HK-2 (cell line): Measurements from ENCODE around the gene STAMBPL1.
"Not testable (repeated sequence)": the region's sequence is repeated elsewhere in the genome, so short reads cannot be mapped to it uniquely, and the experiment has no call there.

Source experiments
- DNase-seq: peaks from one replicate; pipeline ENCODE4 v3.0.0-alpha.2; 2018; ENCODE audit not compliant: unreplicated experiment

Gene STAMBPL1

DNA sequence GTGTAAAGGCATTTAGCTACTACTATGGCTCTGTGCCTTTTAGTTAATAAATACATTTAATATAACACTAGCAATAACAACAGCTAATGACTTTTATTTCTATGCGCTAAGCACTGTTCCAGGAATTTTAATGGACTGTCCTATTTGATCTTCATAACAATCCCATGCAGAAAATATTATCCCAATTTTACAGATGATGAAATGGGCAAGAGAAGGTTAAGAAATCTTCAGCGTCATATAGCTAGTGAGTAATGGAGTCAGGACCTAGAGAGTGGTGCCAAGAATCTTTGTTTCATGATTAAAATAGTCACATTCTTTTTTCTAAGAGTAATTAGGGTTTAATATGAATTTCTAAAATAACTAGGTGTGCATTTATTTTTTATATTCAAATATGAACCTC lies 40.2 kb downstream of the STAMBPL1 start:
- no peak for DNase-seq

- DNase-seq = no peak
Observed at GRCh38 chr10:88920986-88921593, 41.0 kb downstream of the STAMBPL1 start.

DNA sequence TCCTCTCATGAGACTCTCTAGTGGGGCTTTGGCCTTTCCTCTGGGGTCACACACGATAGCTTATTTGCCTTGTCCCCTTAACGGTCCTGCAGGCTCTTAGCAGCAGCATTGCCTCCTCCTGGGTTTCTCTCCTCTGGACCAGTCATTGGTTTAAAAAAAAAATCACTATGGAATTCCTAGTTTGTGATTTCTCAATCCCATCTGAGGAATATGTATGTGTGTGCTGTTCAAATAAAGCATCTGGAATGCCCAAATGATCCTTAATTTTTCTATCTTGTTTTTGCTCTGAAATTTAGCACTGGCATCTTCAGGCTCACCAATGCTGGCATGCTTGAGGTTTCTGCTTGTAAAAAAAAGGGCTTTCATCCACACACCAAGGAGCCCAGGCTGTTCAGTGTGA lies 42.0 kb downstream of the STAMBPL1 start:
- no peak for DNase-seq

- no peak for DNase-seq
Observed at GRCh38 chr10:88923520-88923919, 43.5 kb downstream of the STAMBPL1 start.

- DNase-seq = no peak
Observed at GRCh38 chr10:88926566-88927415, 46.7 kb downstream of the STAMBPL1 start.

- no peak for DNase-seq
Observed at GRCh38 chr10:88927416-88927690, 47.3 kb downstream of the STAMBPL1 start.

- no peak for DNase-seq
Observed at GRCh38 chr10:88928254-88928653, 48.2 kb downstream of the STAMBPL1 start.

DNA sequence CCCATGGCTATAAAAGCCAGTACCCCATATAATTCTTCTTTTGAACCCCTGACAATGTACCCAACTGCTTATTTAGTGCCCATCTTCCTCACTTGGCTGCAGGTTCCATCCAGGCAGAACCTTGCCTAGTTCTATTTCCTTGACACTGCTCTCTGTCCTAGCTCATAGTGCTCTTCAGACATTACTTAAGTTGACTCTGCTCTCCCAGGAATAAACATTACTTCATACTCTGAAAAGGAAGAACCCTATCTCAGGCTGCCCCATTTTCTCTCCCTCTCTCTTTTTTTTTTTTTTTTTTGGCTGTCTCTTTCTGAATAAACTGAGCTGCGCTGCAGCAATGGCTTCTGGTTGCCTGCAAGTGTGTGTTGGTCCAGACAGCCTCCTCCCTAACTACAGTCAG lies 51.5 kb downstream of the STAMBPL1 start:
- no peak for DNase-seq

DNA sequence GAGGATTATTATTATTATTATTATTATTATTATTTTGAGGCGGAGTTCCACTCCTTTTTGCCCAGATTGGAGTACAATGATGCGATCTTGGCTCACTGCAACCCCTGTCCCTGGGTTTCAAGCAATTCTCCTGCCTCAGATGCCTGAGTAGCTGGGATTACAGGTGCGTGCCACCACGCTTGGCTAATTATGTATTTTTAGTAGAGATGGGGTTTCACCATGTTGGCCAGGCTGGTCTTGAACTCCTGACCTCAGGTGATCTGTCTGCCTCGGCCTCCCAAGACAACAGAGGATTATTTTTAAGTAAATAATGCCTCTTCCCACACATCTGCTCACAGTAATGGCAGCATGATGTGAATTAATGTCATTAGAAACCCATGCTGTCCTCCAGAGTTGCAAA lies 52.0 kb downstream of the STAMBPL1 start:
- not testable (repeated sequence) for DNase-seq

- DNase-seq = peak; percentile 52
Observed at GRCh38 chr10:88932539-88933256, 52.7 kb downstream of the STAMBPL1 start.

DNA sequence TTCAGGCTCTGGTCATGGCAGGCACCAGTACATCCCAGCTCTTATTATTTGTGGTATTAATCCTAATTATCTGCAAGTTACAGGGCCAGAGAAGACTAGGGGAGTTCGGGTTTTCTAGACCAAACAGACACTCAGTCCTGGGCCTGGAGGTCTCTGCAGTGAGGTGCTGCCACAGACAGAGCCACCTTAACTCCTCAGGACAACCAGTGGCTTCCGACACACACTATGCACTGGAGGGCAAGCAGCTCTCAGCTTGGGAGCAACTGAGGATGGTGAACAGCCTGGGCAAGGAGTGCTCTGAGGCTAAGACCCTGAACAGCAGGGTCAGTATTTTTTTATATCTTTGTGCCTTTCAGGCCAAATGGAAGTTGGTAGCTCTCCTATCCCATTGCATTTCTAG lies 53.5 kb downstream of the STAMBPL1 start:
- DNase-seq = no peak

DNA sequence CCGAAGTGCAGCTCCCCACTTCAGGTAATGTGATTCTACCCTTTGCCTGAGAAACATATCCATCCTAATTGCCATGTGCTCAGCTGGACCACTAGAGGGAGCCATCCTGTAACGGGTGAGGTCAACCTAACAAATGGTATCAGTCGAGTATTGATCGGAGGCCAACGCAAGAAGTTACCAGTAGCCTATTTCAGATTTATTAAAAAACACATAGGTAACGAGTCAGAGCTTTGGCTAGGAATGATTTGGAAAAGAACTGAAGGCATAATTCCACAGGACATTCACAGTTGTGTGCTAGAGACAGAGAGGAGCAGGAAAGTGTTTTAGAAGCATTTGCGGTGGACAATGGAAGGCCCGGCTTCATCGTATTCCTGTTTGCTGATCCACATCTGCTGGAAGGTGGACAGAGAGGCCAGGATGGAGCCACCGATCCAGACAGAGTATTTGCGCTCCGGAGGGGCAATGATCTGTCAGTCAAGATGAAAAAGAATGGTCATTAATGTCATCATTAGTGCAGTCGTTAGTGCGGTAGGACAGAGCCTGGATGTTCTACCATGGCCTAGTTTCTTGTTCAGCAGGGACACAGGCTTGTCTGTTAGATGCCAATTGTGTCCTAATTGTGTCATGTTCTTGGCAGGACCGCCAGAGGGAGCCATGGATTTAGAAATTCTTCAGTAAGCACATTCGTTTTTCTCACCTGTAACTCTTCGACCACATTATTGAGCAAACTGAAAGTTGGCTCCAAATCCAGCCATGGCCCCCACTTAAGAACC lies 55.0 kb downstream of the STAMBPL1 start:
- DNase-seq = peak; percentile 70

DNA sequence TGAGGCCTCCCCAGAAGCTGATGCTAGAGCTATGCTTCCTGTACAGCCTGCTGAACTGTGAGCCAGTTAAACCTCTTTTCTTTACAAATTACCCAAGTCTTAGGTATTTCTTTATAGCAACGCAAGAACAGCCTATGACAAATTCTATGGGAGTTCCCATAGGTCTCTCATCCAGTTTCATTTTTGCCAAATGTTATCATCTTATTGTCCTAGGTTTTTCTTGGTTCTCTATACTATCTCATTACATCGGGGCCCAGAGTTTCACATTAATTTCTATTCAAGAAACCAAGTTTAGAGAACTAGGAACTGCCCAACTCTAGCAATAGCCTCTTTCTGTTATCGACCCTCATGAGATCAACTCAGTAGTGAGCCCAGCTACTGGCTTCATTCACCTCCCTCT lies 56.6 kb downstream of the STAMBPL1 start:
- DNase-seq = no peak

DNA sequence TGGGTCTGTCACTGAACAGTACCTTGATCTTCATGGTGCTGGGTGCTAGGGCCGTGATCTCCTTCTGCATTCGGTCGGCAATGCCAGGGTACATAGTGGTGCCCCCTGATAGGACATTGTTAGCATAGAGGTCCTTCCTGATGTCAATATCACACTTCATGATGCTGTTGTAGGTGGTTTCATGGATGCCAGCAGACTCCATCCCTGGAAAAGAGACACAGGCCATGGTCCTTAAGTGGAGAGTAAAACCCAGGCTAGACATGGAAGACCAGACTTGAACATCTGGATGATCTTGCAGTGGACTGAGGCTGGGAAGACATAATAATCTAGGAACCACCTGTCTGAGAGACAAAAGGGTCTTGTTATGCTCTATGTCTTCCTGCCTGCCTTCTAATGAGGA lies 58.0 kb downstream of the STAMBPL1 start:
- DNase-seq = no peak

- no peak for DNase-seq
Observed at GRCh38 chr10:88938938-88939337, 58.9 kb downstream of the STAMBPL1 start.

- no peak for DNase-seq
Observed at GRCh38 chr10:88941026-88941425, 61.0 kb downstream of the STAMBPL1 start.

DNA sequence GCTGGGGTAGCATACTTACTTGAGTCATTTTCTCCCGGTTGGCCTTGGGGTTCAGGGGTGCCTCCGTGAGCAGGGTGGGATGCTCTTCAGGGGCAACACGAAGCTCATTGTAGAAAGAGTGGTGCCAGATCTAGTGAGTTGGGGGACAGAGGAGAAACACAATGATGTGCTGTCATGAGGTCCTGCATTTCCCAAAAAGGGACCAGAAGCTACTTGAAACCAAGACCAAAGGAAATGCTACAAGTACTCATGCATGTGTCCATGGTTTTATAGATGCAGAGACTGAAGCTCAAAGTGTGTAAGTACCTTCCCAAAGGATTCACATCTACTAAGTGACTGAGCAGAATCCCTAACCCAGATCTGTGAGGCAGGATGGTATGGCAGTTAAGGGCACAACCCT lies 63.7 kb downstream of the STAMBPL1 start:
- DNase-seq = no peak

GRCh38 chr10:88944813-88945212 lies 64.8 kb downstream of the STAMBPL1 start:
- DNase-seq = no peak

- no peak for DNase-seq
Observed at GRCh38 chr10:88946200-88946599, 66.2 kb downstream of the STAMBPL1 start.

DNA sequence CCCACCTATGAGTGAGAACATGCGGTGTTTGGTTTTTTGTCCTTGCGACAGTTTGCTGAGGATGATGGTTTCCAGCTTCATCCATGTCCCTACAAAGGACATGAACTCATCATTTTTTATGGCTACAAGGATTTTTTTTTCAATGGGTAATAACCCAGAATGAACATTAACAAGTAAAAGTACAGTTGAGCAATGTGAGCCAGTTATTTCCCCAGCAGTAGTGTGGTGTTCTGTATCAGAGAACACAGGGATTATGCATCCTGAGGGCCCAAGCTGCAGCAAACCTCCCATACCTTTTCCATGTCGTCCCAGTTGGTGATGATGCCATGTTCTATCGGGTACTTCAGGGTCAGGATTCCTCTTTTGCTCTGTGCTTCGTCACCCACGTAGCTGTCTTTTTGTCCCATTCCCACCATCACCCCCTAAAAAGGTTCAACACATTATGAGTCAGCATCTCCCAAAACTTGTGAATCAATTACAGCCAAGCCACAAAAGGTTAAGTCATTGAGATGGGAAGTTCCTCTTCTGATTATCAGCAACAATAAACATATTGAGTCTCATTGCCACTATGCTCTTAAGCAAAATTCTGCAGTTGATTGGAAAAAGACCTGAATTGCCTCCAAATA lies 67.0 kb downstream of the STAMBPL1 start:
- DNase-seq = no peak

DNA sequence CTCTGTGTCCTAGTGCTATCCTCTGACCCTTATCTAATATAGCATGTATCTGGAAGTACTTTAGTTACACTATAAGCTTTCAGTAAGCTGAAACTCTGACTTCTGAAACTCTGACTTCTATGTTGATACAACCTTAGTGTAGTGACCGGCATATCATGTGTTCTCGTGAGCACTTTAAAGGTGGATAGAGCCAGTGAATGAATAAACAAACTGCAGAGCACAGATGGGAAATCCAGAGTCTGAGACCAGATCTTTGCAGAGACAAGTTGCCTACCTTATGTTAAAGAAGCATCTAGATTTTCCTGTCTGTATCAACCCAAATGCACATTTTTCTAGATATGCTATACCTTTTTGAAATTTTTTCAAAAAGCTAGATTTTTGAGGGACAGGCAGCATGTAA lies 69.0 kb downstream of the STAMBPL1 start:
- DNase-seq = no peak
